IPS-20b (cell line): ENCODE measurements around the gene NLRP7.
"Not testable (repeated sequence)": the region's sequence is repeated elsewhere in the genome, so short reads cannot be mapped to it uniquely, and the experiment has no call there.

Source experiments
- H3K27ac ChIP-seq: one replicate; pipeline ENCODE4 v1.5.1; 2013; ENCODE audit warnings: low read length
- H3K27me3 ChIP-seq: 2 replicates; pipeline ENCODE4 v1.6.1; 2013; ENCODE audit warnings: mild to moderate bottlenecking, low read length, inconsistent platforms; ENCODE audit not compliant: insufficient read depth
- H3K36me3 ChIP-seq: 2 replicates; pipeline ENCODE4 v1.6.1; 2013; ENCODE audit warnings: low read depth, mild to moderate bottlenecking, inconsistent platforms, low read length, moderate library complexity; ENCODE audit not compliant: insufficient read depth
- H3K4me1 ChIP-seq: 2 replicates; pipeline ENCODE4 v1.6.1; 2013; ENCODE audit warnings: mild to moderate bottlenecking, control low read depth, inconsistent platforms, low read length, moderate library complexity; ENCODE audit not compliant: insufficient read depth
- H3K4me3 ChIP-seq: 2 replicates; pipeline ENCODE4 v1.5.1; 2013; ENCODE audit warnings: mild to moderate bottlenecking, low read length, inconsistent platforms
- H3K9ac ChIP-seq: 2 replicates; pipeline ENCODE4 v1.6.1; 2013; ENCODE audit warnings: low read depth, mild to moderate bottlenecking, inconsistent platforms, low read length, moderate library complexity
- H3K9me3 ChIP-seq: 2 replicates; pipeline ENCODE4 v1.6.1; 2013; ENCODE audit warnings: mild to moderate bottlenecking, low read depth, low read length, inconsistent platforms; ENCODE audit not compliant: insufficient read depth

The NLRP7 gene

GRCh38 chr19:54952591-54953344 is 5.4 kb upstream of the NLRP7 start:
- Histone ChIP-seq H3K9ac (no peak overlapping the region), H3K36me3 (no peaks in the 10 kb centered on the region), H3K4me1 (no peaks in the 10 kb centered on the region; the same call in 1 of the 2 replicates), H3K4me3 (no peak overlapping the region), H3K27me3 (no peaks in the 10 kb centered on the region), H3K9me3 (no peaks in the 10 kb centered on the region), H3K27ac (no peak overlapping the region)

- not testable (repeated sequence) for H3K27me3 ChIP-seq, H3K4me3 ChIP-seq, H3K9me3 ChIP-seq, H3K9ac ChIP-seq, H3K4me1 ChIP-seq, H3K27ac ChIP-seq, H3K36me3 ChIP-seq
Measured at GRCh38 chr19:54950580-54950979, 3.2 kb upstream of the NLRP7 start.

GRCh38 chr19:54949412-54949811 is 2.1 kb upstream of the NLRP7 start:
- H3K9ac ChIP-seq: no peak overlapping the region
- H3K27ac ChIP-seq: no peak overlapping the region
- no peaks in the 10 kb centered on the region for H3K27me3 ChIP-seq
- no peaks in the 10 kb centered on the region for H3K9me3 ChIP-seq
- no peaks in the 10 kb centered on the region; the same call in 1 of the 2 replicates for H3K4me1 ChIP-seq
- no peak overlapping the region for H3K4me3 ChIP-seq
- no peaks in the 10 kb centered on the region for H3K36me3 ChIP-seq

GRCh38 chr19:54943772-54944361 is 3.5 kb downstream of the NLRP7 start:
- H3K9ac ChIP-seq, H3K27ac ChIP-seq, H3K4me3 ChIP-seq, H3K9me3 ChIP-seq, H3K27me3 ChIP-seq, H3K36me3 ChIP-seq, H3K4me1 ChIP-seq: not testable (repeated sequence)

GRCh38 chr19:54939538-54939937 is 7.8 kb downstream of the NLRP7 start:
- not testable (repeated sequence) for H3K27me3 ChIP-seq, H3K27ac ChIP-seq, H3K4me1 ChIP-seq, H3K4me3 ChIP-seq, H3K9me3 ChIP-seq, H3K36me3 ChIP-seq, H3K9ac ChIP-seq

GRCh38 chr19:54938906-54939305 is 8.4 kb downstream of the NLRP7 start:
- Histone ChIP-seq H3K9me3 (no peaks in the 10 kb centered on the region), H3K27me3 (no peaks in the 10 kb centered on the region), H3K36me3 (no peaks in the 10 kb centered on the region), H3K27ac (no peak overlapping the region), H3K4me3 (no peak overlapping the region), H3K9ac (no peak overlapping the region), H3K4me1 (no peaks in the 10 kb centered on the region; the same call in 1 of the 2 replicates)

GRCh38 chr19:54937926-54938325 is 9.4 kb downstream of the NLRP7 start:
- no peaks in the 10 kb centered on the region for H3K36me3 ChIP-seq
- no peak overlapping the region for H3K9ac ChIP-seq
- H3K9me3 ChIP-seq: no peaks in the 10 kb centered on the region
- no peak overlapping the region for H3K27ac ChIP-seq
- H3K27me3 ChIP-seq: no peaks in the 10 kb centered on the region
- no peak overlapping the region for H3K4me3 ChIP-seq
- H3K4me1 ChIP-seq: no peaks in the 10 kb centered on the region; the same call in 1 of the 2 replicates

GRCh38 chr19:54928299-54928698 is 19.0 kb downstream of the NLRP7 start:
- Histone ChIP-seq H3K4me1 (no peaks in the 10 kb centered on the region), H3K27ac (no peak overlapping the region), H3K36me3 (no peaks in the 10 kb centered on the region), H3K4me3 (no peak overlapping the region), H3K9ac (no peak overlapping the region), H3K27me3 (no peaks in the 10 kb centered on the region), H3K9me3 (peaks cover 22% of the 10 kb centered on the region)

GRCh38 chr19:54923276-54923675 is 24.1 kb downstream of the NLRP7 start:
- Histone ChIP-seq H3K27me3 (no peaks in the 10 kb centered on the region), H3K4me1 (no peaks in the 10 kb centered on the region), H3K9ac (no peak overlapping the region), H3K9me3 (peaks cover 10% of the 10 kb centered on the region), H3K36me3 (no peaks in the 10 kb centered on the region), H3K4me3 (no peak overlapping the region), H3K27ac (no peak overlapping the region)

GRCh38 chr19:54921082-54921481 is 26.2 kb downstream of the NLRP7 start:
- H3K4me1 ChIP-seq: no peaks in the 10 kb centered on the region
- H3K36me3 ChIP-seq: no peaks in the 10 kb centered on the region
- H3K27me3 ChIP-seq: no peaks in the 10 kb centered on the region
- no peak overlapping the region for H3K9ac ChIP-seq
- H3K4me3 ChIP-seq: no peak overlapping the region
- no peak overlapping the region for H3K27ac ChIP-seq
- H3K9me3 ChIP-seq: no peaks in the 10 kb centered on the region; the same call in 1 of the 2 replicates

GRCh38 chr19:54919646-54920563 is 27.4 kb downstream of the NLRP7 start:
- H3K27me3 ChIP-seq, H3K36me3 ChIP-seq, H3K9me3 ChIP-seq, H3K4me1 ChIP-seq, H3K4me3 ChIP-seq, H3K27ac ChIP-seq, H3K9ac ChIP-seq: not testable (repeated sequence)
